HepG2 (cell line): ENCODE measurements around the gene BRI3BP. TPM values are rescaled to one million over a fixed set of nuclear protein-coding genes. Genes with fewer than 3 reads are reported as not detected.
A peak's percentile ranks its signal among the peaks of the same experiment; 100 is the strongest.
"Not testable (repeated sequence)": the region's sequence is repeated elsewhere in the genome, so short reads cannot be mapped to it uniquely, and the experiment has no call there.

Experiments used
- ATAC-seq: fragments of 200-7000 bp; cut with Tn5 transposase; 3 replicates; pipeline ENCODE4 v1.9.1; 2020; ENCODE audit warnings: mild to moderate bottlenecking, moderate library complexity
- BruUV-seq: library from RNA; stranded (reverse); fragments of 400-500 nt; replicated peaks from 2 replicates; lab custom pipeline; 2021; lab: Mats Ljungman, UMichigan
- CTCF ChIA-PET: fragments of 300-600 bp; formaldehyde crosslinking; extraction: SDS; loops from one replicate; lab custom pipeline; 2021; ENCODE audit warnings: low total read pairs, inconsistent platforms, low intra/inter-chr PET ratio; lab: Yijun Ruan, JAX
- POLR2A ChIA-PET: fragments of 350-600 bp; sonication (Branson Sonifier 250); formaldehyde crosslinking; loops from one replicate; lab custom pipeline; 2020; ENCODE audit warnings: antibody characterized with exemption, inconsistent platforms; lab: Yijun Ruan, JAX
- DNase-seq: peaks from one replicate; pipeline ENCODE4 v3.0.0-alpha.2; 2015; ENCODE audit warnings: low spot score
- FAIRE-seq: peaks from 3 replicates; lab custom pipeline; 2011; peaks lifted over from hg19 to GRCh38; lab: Jason Lieb, UNC
- H2AFZ ChIP-seq: one replicate; pipeline ENCODE4 v1.6.1; 2011; ENCODE audit warnings: low read length, inconsistent platforms
- H3K27ac ChIP-seq: fragments of 300-600 bp; 3 replicates; pipeline ENCODE4 v1.8.0; 2011; ENCODE audit warnings: mixed run types, mild to moderate bottlenecking, mixed read lengths, low read length, inconsistent platforms; ENCODE audit not compliant: insufficient read depth; ENCODE audit errors: extremely low read length
- H3K27me3 ChIP-seq, 2 experiments: fragments of 200-600 bp in 1 of 2; 2 replicates in 1 of 2; 3 replicates in 1 of 2; pipeline versions ENCODE4 v1.6.0 to v1.8.0; 2011; ENCODE audit warnings: low read length in 2 of 2, mild to moderate bottlenecking in 2 of 2, moderate library complexity in 2 of 2, inconsistent platforms in 1 of 2; ENCODE audit not compliant: insufficient read depth in 2 of 2, control insufficient read depth in 1 of 2
- H3K36me3 ChIP-seq, 2 experiments: fragments of 200-600 bp in 1 of 2; replicated peaks in 1 of 2; 2 replicates in 1 of 2; 3 replicates in 1 of 2; pipeline versions ENCODE4 v1.5.1 to v1.8.0; 2011; ENCODE audit warnings: low read length in 2 of 2, inconsistent platforms in 1 of 2; ENCODE audit not compliant: insufficient read depth in 2 of 2, control insufficient read depth in 1 of 2
- H3K4me1 ChIP-seq: 2 replicates; pipeline ENCODE4 v1.5.1; 2012; ENCODE audit warnings: low read length, inconsistent platforms; ENCODE audit not compliant: insufficient read depth
- H3K4me2 ChIP-seq: 2 replicates; pipeline ENCODE4 v1.6.0; 2011; ENCODE audit warnings: low read depth, low read length, inconsistent platforms
- H3K4me3 ChIP-seq, 3 experiments: fragments of 200-600 bp in 1 of 3; sonication (generic), shearing (Covaris generic) in 1 of 3; replicated peaks in 1 of 3; 2 replicates each; pipeline ENCODE4 v1.5.1; 2011 to 2016; ENCODE audit warnings: low read length in 3 of 3, inconsistent platforms in 2 of 3, low read depth in 2 of 3, mild to moderate bottlenecking in 2 of 3, control low read depth in 1 of 3, mixed read lengths in 1 of 3; ENCODE audit not compliant: insufficient read depth in 1 of 3
- H3K79me2 ChIP-seq: one replicate; pipeline ENCODE4 v1.6.1; 2011; ENCODE audit warnings: low read length, inconsistent platforms; ENCODE audit not compliant: insufficient read depth
- H3K9ac ChIP-seq: 2 replicates; pipeline ENCODE4 v1.6.0; 2011; ENCODE audit warnings: mild to moderate bottlenecking, low read depth, low read length, inconsistent platforms; ENCODE audit not compliant: insufficient read depth
- H3K9me3 ChIP-seq: 2 replicates; pipeline ENCODE4 v1.5.1; 2012; ENCODE audit warnings: mild to moderate bottlenecking, low read length
- H4K20me1 ChIP-seq: 2 replicates; pipeline ENCODE4 v1.6.0; 2011; ENCODE audit warnings: inconsistent platforms, mild to moderate bottlenecking, low read length, moderate library complexity; ENCODE audit not compliant: insufficient read depth
- AGO2 ChIP-seq: fragments of 200-400 bp; formaldehyde crosslinking; optimal IDR thresholded peaks from 2 replicates; pipeline ENCODE3; 2017; ENCODE audit warnings: mild to moderate bottlenecking, low read depth, low read length, moderate library complexity
- RBFOX2 ChIP-seq: fragments of 200-400 bp; formaldehyde crosslinking; IDR thresholded peaks from 2 replicates; pipeline ENCODE4 v1.6.1; 2017; ENCODE audit warnings: low read depth, mild to moderate bottlenecking, low read length
- SCMH1 ChIP-seq: sonication (generic); formaldehyde crosslinking; IDR thresholded peaks from 2 replicates; pipeline ENCODE4 v1.9.0; 2021; ENCODE audit warnings: missing genetic modification reagents, mild to moderate bottlenecking, borderline replicate concordance
- ZNF629 ChIP-seq: sonication (generic); formaldehyde crosslinking; conservative IDR thresholded peaks from 2 replicates; pipeline ENCODE4 v1.5.0; 2020; ENCODE audit warnings: missing genetic modification reagents
- WGBS: methylation state at CpG from one replicate; pipeline ENCODE4 v1.1.6; 2017; ENCODE audit warnings: low lambda C conversion rate; 5-methylcytosine and 5-hydroxymethylcytosine counted together
- in situ Hi-C: cut with HindIII; loops from 2 replicates; pipeline ENCODE4 v1.10.0; 2017; ENCODE audit warnings: low pct_unique_long_range_greater_than_20kb; ENCODE audit not compliant: extremely low pct_ligation_motif_present
- intact Hi-C: fragments of 100-400 bp; cut with micrococcal nuclease; formaldehyde crosslinking; loops from one replicate; pipeline ENCODE4 v1.10.0; 2022; ENCODE audit not compliant: unreplicated experiment
- polyA plus RNA-seq, 8 experiments: library from polyadenylated mRNA; depleted of rRNA in 3 of 8; stranded (reverse) in 7 of 8; unstranded in 1 of 8; fragments of >200 nt; fragmentation: Illumina TruSeq in 4 of 8; extraction: Trizol in 4 of 8; gene quantifications; 2 replicates each; pipeline versions ENCODE4 v1.2.1 to v1.2.3, GENCODE V29; 2011 to 2016; ENCODE audit warnings: low read depth in 4 of 8, missing spikeins in 1 of 8, mixed read lengths in 1 of 8; ENCODE audit not compliant: insufficient read depth in 1 of 8
- total RNA-seq, 5 experiments: library from RNA; depleted of rRNA; stranded (reverse); fragments of >200 nt; fragmentation: Illumina TruSeq; extraction: Trizol; gene quantifications; 2 replicates each; pipeline ENCODE4 v1.2.3, GENCODE V29; 2016; ENCODE audit warnings: low read depth in 1 of 5
- TF ChIP-seq, protein P1 (sequence below): sonication (generic); formaldehyde crosslinking; IDR thresholded peaks from 2 replicates; pipeline ENCODE4 v1.4.0; 2020; ENCODE audit warnings: missing genetic modification reagents

Gene BRI3BP
- total and polyA plus RNA-seq, 2 of the 13 experiments (the other 11 are each of a cell fraction or from before 2014, with no cell fraction given), result 7.5 to 21.1 TPM

DNA sequence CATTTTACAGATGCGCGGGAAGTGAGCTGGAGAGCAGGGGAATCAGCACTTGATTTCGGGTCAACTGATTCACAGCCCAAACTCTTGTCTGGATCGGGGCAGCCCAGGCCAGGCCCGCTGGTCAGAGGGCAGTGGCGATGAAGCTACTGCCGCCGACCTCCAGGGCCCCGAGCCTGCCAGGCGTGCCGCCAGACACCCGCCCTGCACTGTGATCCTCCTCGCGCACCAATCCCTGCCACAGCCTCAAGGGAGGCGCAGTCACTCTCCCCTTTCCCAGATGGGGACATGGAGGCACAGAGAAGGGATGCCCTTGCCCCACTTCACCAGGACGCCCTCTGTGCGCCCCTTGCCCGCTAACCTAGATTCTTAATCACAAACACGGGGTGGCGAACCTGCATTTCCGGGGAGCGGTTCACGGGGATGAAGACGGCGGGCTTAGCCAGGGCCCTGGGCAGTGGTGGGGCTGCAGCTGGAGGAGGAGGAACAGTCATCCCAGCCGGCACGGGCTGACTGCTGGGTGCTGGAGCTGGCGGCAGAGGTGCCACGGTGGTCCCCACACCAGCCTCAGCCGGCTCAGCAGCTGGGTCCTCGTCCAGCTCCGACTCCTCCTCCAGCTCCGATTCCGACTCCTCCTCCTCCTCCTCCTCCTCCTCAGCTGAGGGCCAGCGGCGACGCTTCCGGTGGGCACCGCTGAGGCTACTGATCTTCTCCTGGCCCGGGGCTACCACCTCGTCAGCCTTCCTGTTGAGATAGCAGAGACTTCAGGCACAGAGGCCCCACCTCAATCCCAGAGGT is 13.2 kb upstream of the BRI3BP start:
- H3K9ac ChIP-seq, result no peak overlapping the region
- no peak overlapping the region for H2AFZ ChIP-seq
- FAIRE-seq (no peak), ATAC-seq (no peak; the same call in 2 of the 3 replicates), DNase-seq (no peak)
- peaks cover 42 to 69% of the 10 kb centered on the region in 2 experiments for H3K36me3 ChIP-seq
- POLR2A ChIA-PET, result no interaction called here
- CTCF ChIA-PET, result no interaction called here
- H3K27ac ChIP-seq, result no peak overlapping the region
- BruUV-seq, result no TSS peak
- H3K27me3 ChIP-seq, result no peaks in the 10 kb centered on the region; a peak in 1 of 5 replicates
- no peaks in the 10 kb centered on the region for H3K9me3 ChIP-seq
- in situ Hi-C loops (no loop called here), intact Hi-C loops (no loop called here)
- H3K4me1 ChIP-seq, result no peaks in the 10 kb centered on the region
- no peak overlapping the region for H3K4me2 ChIP-seq
- H3K4me3 ChIP-seq, result no peak overlapping the region
- no peaks in the 10 kb centered on the region for H4K20me1 ChIP-seq
- TF ChIP-seq, protein P1, sequence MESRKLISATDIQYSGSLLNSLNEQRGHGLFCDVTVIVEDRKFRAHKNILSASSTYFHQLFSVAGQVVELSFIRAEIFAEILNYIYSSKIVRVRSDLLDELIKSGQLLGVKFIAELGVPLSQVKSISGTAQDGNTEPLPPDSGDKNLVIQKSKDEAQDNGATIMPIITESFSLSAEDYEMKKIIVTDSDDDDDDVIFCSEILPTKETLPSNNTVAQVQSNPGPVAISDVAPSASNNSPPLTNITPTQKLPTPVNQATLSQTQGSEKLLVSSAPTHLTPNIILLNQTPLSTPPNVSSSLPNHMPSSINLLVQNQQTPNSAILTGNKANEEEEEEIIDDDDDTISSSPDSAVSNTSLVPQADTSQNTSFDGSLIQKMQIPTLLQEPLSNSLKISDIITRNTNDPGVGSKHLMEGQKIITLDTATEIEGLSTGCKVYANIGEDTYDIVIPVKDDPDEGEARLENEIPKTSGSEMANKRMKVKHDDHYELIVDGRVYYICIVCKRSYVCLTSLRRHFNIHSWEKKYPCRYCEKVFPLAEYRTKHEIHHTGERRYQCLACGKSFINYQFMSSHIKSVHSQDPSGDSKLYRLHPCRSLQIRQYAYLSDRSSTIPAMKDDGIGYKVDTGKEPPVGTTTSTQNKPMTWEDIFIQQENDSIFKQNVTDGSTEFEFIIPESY (CRISPR knock-in tag), result 0 out of 2 replicates have a peak, but pooled peaks have one; percentile 28
- TF ChIP-seq AGO2 (peak; percentile 39), ZNF629 (0 out of 2 replicates have a peak, but pooled peaks have one; percentile 14), RBFOX2 (peak; percentile 41), SCMH1 (CRISPR knock-in tag) (no peak)
- H3K79me2 ChIP-seq, result no peaks in the 10 kb centered on the region
- 98% methylated on average over 28 of the region's 41 CpGs for WGBS

DNA sequence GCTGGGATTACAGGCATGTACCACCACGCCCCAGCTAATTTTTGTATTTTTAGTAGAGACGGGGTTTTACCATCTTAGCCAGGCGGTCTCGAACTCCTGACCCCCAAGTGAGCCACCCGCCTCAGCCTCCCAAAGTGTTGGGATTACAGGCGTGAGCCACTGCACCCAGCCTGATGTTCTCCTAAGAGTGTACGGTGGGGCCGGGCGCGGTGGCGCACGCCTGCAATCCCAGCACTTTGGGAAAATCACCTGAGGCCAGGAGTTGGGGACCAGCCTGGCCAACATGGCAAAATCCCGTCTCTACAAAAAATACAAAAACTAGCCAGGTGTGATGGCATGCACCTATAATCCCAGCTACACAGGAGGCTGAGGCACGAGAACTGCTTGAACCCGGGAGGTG is 6.6 kb upstream of the BRI3BP start:
- in situ Hi-C loops, POLR2A ChIA-PET, H3K9ac ChIP-seq, ATAC-seq, FAIRE-seq, H3K27me3 ChIP-seq, intact Hi-C loops, DNase-seq, H3K27ac ChIP-seq, H2AFZ ChIP-seq, H3K4me3 ChIP-seq, H4K20me1 ChIP-seq, BruUV-seq, CTCF ChIA-PET, H3K4me2 ChIP-seq, H3K9me3 ChIP-seq: not testable (repeated sequence)
- H3K36me3 ChIP-seq, result peaks cover 15 to 29% of the 10 kb centered on the region in 2 experiments; a peak in 4 of 5 replicates
- peaks cover 23% of the 10 kb centered on the region for H3K79me2 ChIP-seq
- peaks cover 24% of the 10 kb centered on the region for H3K4me1 ChIP-seq
- WGBS, result 97% methylated on average over 15 of the region's 15 CpGs
